IMR-90 (cell line): ENCODE measurements around the gene C12orf50. TPM values are rescaled to one million over a fixed set of nuclear protein-coding genes. Genes with fewer than 3 reads are reported as not detected.

Experiments used
- ATAC-seq: fragments of 200-7000 bp; cut with Tn5 transposase; 2 replicates; pipeline ENCODE4 v1.9.1; 2020; ENCODE audit warnings: low read depth, mild to moderate bottlenecking, moderate library complexity
- BruUV-seq: library from RNA; stranded (reverse); fragments of 400-500 nt; replicated peaks from 2 replicates; lab custom pipeline; 2021; lab: Mats Ljungman, UMichigan
- CTCF ChIA-PET: fragments of 300-600 bp; formaldehyde crosslinking; extraction: SDS; loops from one replicate; lab custom pipeline; 2021; ENCODE audit warnings: antibody characterized with exemption; lab: Yijun Ruan, JAX
- POLR2A ChIA-PET: fragments of 300-600 bp; sonication (Branson Sonifier 250); formaldehyde crosslinking; loops from one replicate; lab custom pipeline; 2022; ENCODE audit warnings: antibody characterized with exemption; ENCODE audit not compliant: unreplicated experiment; lab: Charles Lee
- DNase-seq: peaks from one replicate; pipeline ENCODE4 v3.0.0; 2013
- H2AFZ ChIP-seq: replicated peaks from 2 replicates; pipeline ENCODE3; 2013; ENCODE audit warnings: low read length, mild to moderate bottlenecking; ENCODE audit not compliant: poor library complexity
- H2AK5ac ChIP-seq: 2 replicates; pipeline ENCODE4 v1.6.1; 2013; ENCODE audit warnings: low read depth, low read length, inconsistent platforms
- H2AK9ac ChIP-seq: replicated peaks from 2 replicates; pipeline ENCODE3; 2013; ENCODE audit warnings: mild to moderate bottlenecking, low read depth, low read length, moderate library complexity; ENCODE audit not compliant: poor library complexity
- H2BK120ac ChIP-seq: 2 replicates; pipeline ENCODE4 v1.6.1; 2013; ENCODE audit warnings: low read depth, low read length, inconsistent platforms
- H2BK15ac ChIP-seq: 3 replicates; pipeline ENCODE4 v1.6.1; 2013; ENCODE audit warnings: low read depth, low read length, inconsistent platforms
- H2BK20ac ChIP-seq: 2 replicates; pipeline ENCODE4 v1.6.1; 2013; ENCODE audit warnings: low read depth, mild to moderate bottlenecking, inconsistent platforms, low read length, moderate library complexity
- H2BK5ac ChIP-seq: 2 replicates; pipeline ENCODE4 v1.6.1; 2013; ENCODE audit warnings: mild to moderate bottlenecking, low read depth, low read length, inconsistent platforms; ENCODE audit not compliant: poor library complexity, severe bottlenecking
- H3K14ac ChIP-seq: replicated peaks from 2 replicates; pipeline ENCODE4 v1.6.1; 2013; ENCODE audit warnings: low read depth, low read length, inconsistent platforms
- H3K18ac ChIP-seq: 2 replicates; pipeline ENCODE4 v1.6.1; 2013; ENCODE audit warnings: low read depth, low read length, control low read depth
- H3K23ac ChIP-seq: 2 replicates; pipeline ENCODE4 v1.6.1; 2013; ENCODE audit warnings: low read depth, low read length, inconsistent platforms
- H3K27ac ChIP-seq: 2 replicates; pipeline ENCODE4 v1.5.1; 2013; ENCODE audit warnings: mild to moderate bottlenecking, control low read depth, low read length; ENCODE audit not compliant: insufficient read depth
- H3K27me3 ChIP-seq: 2 replicates; pipeline ENCODE4 v1.6.1; 2013; ENCODE audit warnings: low read length; ENCODE audit not compliant: control insufficient read depth, insufficient read depth
- H3K36me3 ChIP-seq: 2 replicates; pipeline ENCODE4 v1.6.1; 2013; ENCODE audit warnings: low read length, mixed read lengths; ENCODE audit not compliant: control insufficient read depth, insufficient read depth
- H3K4ac ChIP-seq: 2 replicates; pipeline ENCODE4 v1.6.1; 2013; ENCODE audit warnings: low read depth, low read length, inconsistent platforms
- H3K4me1 ChIP-seq: 2 replicates; pipeline ENCODE4 v1.6.1; 2013; ENCODE audit warnings: low read length, mixed read lengths; ENCODE audit not compliant: control insufficient read depth, insufficient read depth
- H3K4me2 ChIP-seq: 2 replicates; pipeline ENCODE4 v1.6.1; 2013; ENCODE audit warnings: low read depth, mild to moderate bottlenecking, control low read depth, low read length, moderate library complexity
- H3K4me3 ChIP-seq: 2 replicates; pipeline ENCODE4 v1.5.1; 2013; ENCODE audit warnings: low read depth, mild to moderate bottlenecking, control low read depth, low read length, moderate library complexity; ENCODE audit not compliant: insufficient read depth
- H3K56ac ChIP-seq: 2 replicates; pipeline ENCODE4 v1.6.1; 2013; ENCODE audit warnings: low read length, inconsistent platforms; ENCODE audit not compliant: insufficient read depth; ENCODE audit errors: extremely low read depth
- H3K79me1 ChIP-seq, 2 experiments: 2 replicates each; pipeline ENCODE4 v1.6.1; 2013; ENCODE audit warnings: low read length in 2 of 2, inconsistent platforms in 1 of 2, low read depth in 1 of 2
- H3K9ac ChIP-seq: 2 replicates; pipeline ENCODE4 v1.6.1; 2013; ENCODE audit warnings: low read depth, low read length, control low read depth
- H3K9me1 ChIP-seq: 2 replicates; pipeline ENCODE4 v1.6.1; 2013; ENCODE audit warnings: low read length, inconsistent platforms; ENCODE audit not compliant: insufficient read depth
- H3K9me3 ChIP-seq: 2 replicates; pipeline ENCODE4 v1.6.1; 2013; ENCODE audit warnings: low read length; ENCODE audit not compliant: control insufficient read depth, insufficient read depth
- H4K20me1 ChIP-seq: 2 replicates; pipeline ENCODE4 v1.6.1; 2013; ENCODE audit warnings: low read length, inconsistent platforms; ENCODE audit not compliant: insufficient read depth
- H4K5ac ChIP-seq: 2 replicates; pipeline ENCODE4 v1.6.1; 2013; ENCODE audit warnings: mild to moderate bottlenecking, low read depth, low read length, control low read depth
- H4K8ac ChIP-seq, 2 experiments: 2 replicates each; pipeline ENCODE4 v1.6.1; 2013; ENCODE audit warnings: low read depth in 2 of 2, low read length in 2 of 2, control low read depth in 1 of 2, inconsistent platforms in 1 of 2
- H4K91ac ChIP-seq: 2 replicates; pipeline ENCODE4 v1.6.1; 2013; ENCODE audit warnings: low read depth, low read length, inconsistent platforms; ENCODE audit not compliant: insufficient read depth
- CEBPB ChIP-seq: IDR thresholded peaks from 2 replicates; pipeline ENCODE4 v1.6.1; 2012; ENCODE audit warnings: low read depth, low read length, improper control_type of control experiment
- FOS ChIP-seq: fragments of 150-350 bp; IDR thresholded peaks from 2 replicates; pipeline ENCODE4 v1.6.1; 2016; ENCODE audit warnings: low read depth, low read length
- MAFK ChIP-seq: IDR thresholded peaks from 2 replicates; pipeline ENCODE4 v1.6.1; 2012; ENCODE audit warnings: low read depth, low read length, improper control_type of control experiment
- MAZ ChIP-seq: IDR thresholded peaks from 2 replicates; pipeline ENCODE4 v1.6.1; 2012; ENCODE audit warnings: low read depth, mild to moderate bottlenecking, low read length, improper control_type of control experiment, moderate library complexity, borderline replicate concordance
- MXI1 ChIP-seq: IDR thresholded peaks from 2 replicates; pipeline ENCODE4 v1.6.1; 2012; ENCODE audit warnings: low read depth, mild to moderate bottlenecking, low read length, moderate library complexity, borderline replicate concordance
- NFE2L2 ChIP-seq: fragments of 150-350 bp; IDR thresholded peaks from 2 replicates; pipeline ENCODE4 v1.6.1; 2016; ENCODE audit warnings: low read depth, mild to moderate bottlenecking, low read length
- RAD21 ChIP-seq: IDR thresholded peaks from 2 replicates; pipeline ENCODE4 v1.6.1; 2012; ENCODE audit warnings: low read length, improper control_type of control experiment
- RFX5 ChIP-seq: IDR thresholded peaks from 2 replicates; pipeline ENCODE4 v1.8.0; 2012; ENCODE audit warnings: low read depth, mild to moderate bottlenecking, low read length, moderate library complexity
- WGBS, 2 experiments: methylation state at CpG; one replicate each; pipeline versions ENCODE4 v1.1.5 to v1.1.7; 2013; ENCODE audit warnings: missing lambda C conversion rate in 2 of 2; ENCODE audit not compliant: insufficient read length in 1 of 2; ENCODE audit errors: extremely low coverage in 2 of 2; 5-methylcytosine and 5-hydroxymethylcytosine counted together
- dilution Hi-C: fragments of 300-500 bp; cut with HindIII; formaldehyde crosslinking; loops from one replicate; pipeline ENCODE4 v1.14.3; 2018; ENCODE audit warnings: low sequenced_read_pairs; ENCODE audit not compliant: unreplicated experiment
- in situ Hi-C: fragments of 300-500 bp; cut with MboI; formaldehyde crosslinking; loops from 3 replicates; pipeline ENCODE4 v1.14.3; 2019; ENCODE audit warnings: low sequenced_read_pairs, inconsistent platforms, mixed read lengths
- intact Hi-C: fragments of 100-400 bp; cut with micrococcal nuclease; formaldehyde crosslinking; loops from 2 replicates; pipeline ENCODE4 v1.10.0; 2022
- polyA plus RNA-seq, 3 experiments: library from polyadenylated mRNA; depleted of rRNA; stranded (reverse); fragments of >200 nt; gene quantifications; 2 replicates each; pipeline ENCODE4 v1.2.3, GENCODE V29; 2012; ENCODE audit warnings: low replicate concordance in 1 of 3
- total RNA-seq: library from RNA; depleted of rRNA; stranded (reverse); fragments of >200 nt; gene quantifications from 2 replicates; pipeline ENCODE4 v1.2.3, GENCODE V29; 2012

C12orf50 gene
- total and polyA plus RNA-seq, 2 of the 4 experiments (the other 2 are of a cell fraction), result not detected

- dilution Hi-C loops, result no loop called here
- no peak overlapping the region for H3K23ac ChIP-seq
- no peaks in the 10 kb centered on the region for H3K4me1 ChIP-seq
- no peak overlapping the region for H3K4ac ChIP-seq
- no peaks in the 10 kb centered on the region for H3K27me3 ChIP-seq
- no peak overlapping the region for H2AK5ac ChIP-seq
- H4K20me1 ChIP-seq, result no peaks in the 10 kb centered on the region
- H4K5ac ChIP-seq, result no peak overlapping the region
- H3K4me2 ChIP-seq, result no peak overlapping the region
- no peak overlapping the region for H2BK15ac ChIP-seq
- H3K9me1 ChIP-seq, result no peaks in the 10 kb centered on the region
- H3K18ac ChIP-seq, result no peak overlapping the region
- H2BK120ac ChIP-seq, result no peak overlapping the region
- no peak overlapping the region for H2BK20ac ChIP-seq
- no peak overlapping the region for H3K9ac ChIP-seq
- POLR2A ChIA-PET, result no interaction called here
- BruUV-seq, result no TSS peak
- no peak overlapping the region for H4K91ac ChIP-seq
- no peak overlapping the region for H2BK5ac ChIP-seq
- ATAC-seq (no peak), DNase-seq (no peak)
- H3K56ac ChIP-seq, result no peak overlapping the region
- no peak overlapping the region for H4K8ac ChIP-seq
- H3K4me3 ChIP-seq, result no peak overlapping the region
- no peaks in the 10 kb centered on the region for H3K79me1 ChIP-seq
- H2AFZ ChIP-seq, result no peak overlapping the region
- H3K27ac ChIP-seq, result no peak overlapping the region
- no peaks in the 10 kb centered on the region for H3K9me3 ChIP-seq
- no peaks in the 10 kb centered on the region for H3K36me3 ChIP-seq
- intact Hi-C loops, result no loop called here
- no peak overlapping the region for H3K14ac ChIP-seq
- WGBS, 2 experiments, result no CpG with 5 or more reads among the region's 3 CpGs
- no peak for TF ChIP-seq FOS
- no peak for TF ChIP-seq MAZ
- no peak for TF ChIP-seq MAFK
- no peak for TF ChIP-seq RFX5
- no peak for TF ChIP-seq NFE2L2
- no peak for TF ChIP-seq RAD21
- TF ChIP-seq CEBPB, result no peak
- no peak for TF ChIP-seq MXI1
- in situ Hi-C loops, result no loop called here
- CTCF ChIA-PET, result no interaction called here
- no peak overlapping the region for H2AK9ac ChIP-seq
Observed at GRCh38 chr12:87943762-87944161, 85.4 kb downstream of the C12orf50 start.
